A673 (cell line): Measurements from ENCODE around the gene FAN1.

Experiments
- CTCF ChIP-seq: fragments of 300-800, 200-600 bp; sonication (generic); conservative IDR thresholded peaks from 2 replicates; pipeline ENCODE4 v1.5.1; 2017; ENCODE audit warnings: low read depth, mild to moderate bottlenecking, antibody characterized with exemption, low read length, moderate library complexity, mixed read lengths
- EZH2 ChIP-seq: fragments of 200-600 bp; sonication (generic); IDR thresholded peaks from 2 replicates; pipeline ENCODE4 v1.6.1; 2017; ENCODE audit warnings: borderline replicate concordance, low read depth, mild to moderate bottlenecking, mixed read lengths, antibody characterized with exemption, low read length; ENCODE audit not compliant: poor library complexity, severe bottlenecking

GRCh38 chr15:30870681-30871080 is 33.0 kb upstream of the FAN1 start:
- TF ChIP-seq CTCF (no peak), EZH2 (no peak)
